HEK293T (cell line): Measurements from ENCODE around the gene WASF1.

Experiments used
- FOXK2 ChIP-seq: fragments of 450-650 bp; IDR thresholded peaks from 2 replicates; pipeline ENCODE4 v1.6.1; 2016; ENCODE audit warnings: mild to moderate bottlenecking
- HDGF ChIP-seq: fragments of 450-650 bp; IDR thresholded peaks from 2 replicates; pipeline ENCODE4 v1.6.1; 2017; ENCODE audit warnings: antibody characterized with exemption, borderline replicate concordance
- TF ChIP-seq, protein P1 (sequence below): fragments of 450-650 bp; IDR thresholded peaks from 2 replicates; pipeline ENCODE4 v1.6.1; 2016

DNA sequence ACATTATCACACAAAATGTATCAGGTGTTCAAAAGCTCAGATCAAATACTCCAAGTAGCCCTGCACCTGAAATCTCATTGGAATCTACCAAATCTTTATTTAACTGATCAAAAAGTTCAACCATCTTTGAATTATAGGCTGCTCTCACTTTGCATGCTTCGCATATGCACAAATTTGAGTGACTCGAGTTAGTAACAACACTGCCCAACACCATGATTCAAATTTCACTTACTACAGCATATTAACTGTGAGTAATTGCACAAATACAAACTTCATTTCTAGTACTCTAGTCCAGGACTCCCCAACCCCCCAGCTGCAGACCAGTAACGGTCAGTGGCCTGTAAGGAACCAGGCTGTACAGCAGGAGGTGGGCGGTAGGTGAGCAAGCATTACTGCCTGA lies 51.1 kb downstream of the WASF1 start:
- TF ChIP-seq, protein P1, sequence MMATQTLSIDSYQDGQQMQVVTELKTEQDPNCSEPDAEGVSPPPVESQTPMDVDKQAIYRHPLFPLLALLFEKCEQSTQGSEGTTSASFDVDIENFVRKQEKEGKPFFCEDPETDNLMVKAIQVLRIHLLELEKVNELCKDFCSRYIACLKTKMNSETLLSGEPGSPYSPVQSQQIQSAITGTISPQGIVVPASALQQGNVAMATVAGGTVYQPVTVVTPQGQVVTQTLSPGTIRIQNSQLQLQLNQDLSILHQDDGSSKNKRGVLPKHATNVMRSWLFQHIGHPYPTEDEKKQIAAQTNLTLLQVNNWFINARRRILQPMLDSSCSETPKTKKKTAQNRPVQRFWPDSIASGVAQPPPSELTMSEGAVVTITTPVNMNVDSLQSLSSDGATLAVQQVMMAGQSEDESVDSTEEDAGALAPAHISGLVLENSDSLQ = no peak
- TF ChIP-seq HDGF (no peak), FOXK2 (no peak)
